GM21526 (cell line): Measurements from ENCODE around the gene NDUFA9.

ENCODE experiments used
- ATAC-seq: cut with Tn5 transposase; IDR thresholded peaks from one replicate; pipeline ENCODE4 v1.9.1; 2021; ENCODE audit warnings: moderate library complexity; ENCODE audit not compliant: unreplicated experiment, low FRiP score

Gene NDUFA9

DNA sequence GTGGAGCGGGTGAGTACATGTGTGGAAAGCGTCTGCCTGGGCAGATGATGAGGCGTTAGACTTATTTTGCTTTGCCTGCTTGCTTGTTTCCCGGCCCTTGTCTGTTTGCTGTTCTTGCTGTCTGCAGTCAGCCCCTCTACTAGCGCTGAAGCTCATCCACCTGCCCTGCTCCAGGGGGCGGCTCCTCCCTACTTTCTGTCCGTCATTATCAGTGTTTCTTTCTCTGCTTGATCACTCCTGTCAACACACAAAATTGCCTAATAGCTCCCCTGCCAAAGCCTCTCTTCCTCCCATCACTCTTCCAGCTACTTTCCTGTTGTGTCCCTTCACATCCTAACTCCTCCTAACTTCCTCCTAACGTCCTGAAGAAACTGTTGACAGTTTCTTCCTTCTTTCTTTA lies 36.4 kb downstream of the NDUFA9 start:
- ATAC-seq: no peak

- no peak for ATAC-seq
Observed at GRCh38 chr12:4690760-4691159, 41.8 kb downstream of the NDUFA9 start.
